Chondrocyte (in vitro differentiated cells): ENCODE results near the gene PROCA1. TPM values are rescaled to one million over a fixed set of nuclear protein-coding genes. Genes with fewer than 3 reads are reported as not detected.
A peak's percentile ranks its signal among the peaks of the same experiment; 100 is the strongest.

Experiments
- DNase-seq: peaks from one replicate; pipeline ENCODE4 v3.0.0; 2021; ENCODE audit warnings: mixed read lengths, low spot score
- H3K27ac Mint-ChIP-seq: one replicate; pipeline ENCODE4 v1.8.0; 2021; ENCODE audit warnings: mild to moderate bottlenecking, moderate library complexity, mixed read lengths; ENCODE audit not compliant: unreplicated experiment
- H3K27me3 Mint-ChIP-seq: 2 replicates; pipeline ENCODE4 v1.8.0; 2021; ENCODE audit warnings: low read depth, mixed read lengths
- H3K36me3 Mint-ChIP-seq: 2 replicates; pipeline ENCODE4 v1.8.0; 2021; ENCODE audit warnings: low read depth, mixed read lengths
- H3K4me1 Mint-ChIP-seq: 2 replicates; pipeline ENCODE4 v1.8.0; 2021; ENCODE audit warnings: low read depth, mild to moderate bottlenecking, mixed read lengths
- H3K4me3 Mint-ChIP-seq: one replicate; pipeline ENCODE4 v1.8.0; 2021; ENCODE audit warnings: mild to moderate bottlenecking, moderate library complexity, mixed read lengths; ENCODE audit not compliant: unreplicated experiment
- H3K9me3 Mint-ChIP-seq: 2 replicates; pipeline ENCODE4 v1.8.0; 2021; ENCODE audit warnings: low read depth, mixed read lengths
- total RNA-seq: library from RNA; stranded (reverse); gene quantifications from 3 replicates; pipeline ENCODE4 v1.2.1, GENCODE V29; 2021
- TF ChIP-seq, protein P1 (sequence below): fragments of 200-600 bp; sonication (generic); IDR thresholded peaks from 2 replicates; pipeline ENCODE4 v1.5.0; 2021; ENCODE audit warnings: antibody characterized with exemption, mild to moderate bottlenecking, moderate library complexity

The PROCA1 gene
- total RNA-seq, 1 donor from 2014 or later: 2.0 TPM

DNA sequence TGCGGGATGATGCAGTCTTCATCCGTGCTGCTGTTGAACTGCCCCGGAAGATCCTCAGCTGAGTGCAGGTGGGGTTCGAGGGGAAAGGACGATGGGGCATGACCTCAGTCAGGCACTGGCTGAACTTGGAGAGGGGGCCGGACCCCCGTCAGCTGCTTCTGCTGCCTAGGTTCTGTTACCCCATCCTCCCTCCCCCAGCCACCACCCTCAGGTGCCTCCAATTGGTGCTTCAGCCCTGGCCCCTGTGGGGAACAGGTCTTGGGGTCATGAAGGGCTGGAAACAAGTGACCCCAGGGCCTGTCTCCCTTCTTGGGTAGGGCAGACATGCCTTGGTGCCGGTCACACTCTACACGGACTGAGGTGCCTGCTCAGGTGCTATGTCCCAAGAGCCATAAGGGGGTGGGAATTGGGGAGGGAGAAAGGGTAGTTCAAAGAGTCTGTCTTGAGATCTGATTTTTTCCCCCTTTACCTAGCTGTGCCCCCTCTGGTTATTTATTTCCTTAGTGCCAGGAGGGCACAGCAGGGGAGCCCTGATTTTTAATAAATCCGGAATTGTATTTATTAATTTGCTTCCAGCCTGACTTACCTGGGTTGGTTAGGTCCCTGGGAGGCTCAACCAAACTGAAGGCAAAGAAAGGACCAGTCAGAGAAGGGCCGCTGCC, 38.0 kb upstream of the PROCA1 start:
- Mint-ChIP-seq H3K4me3 (no peak overlapping the region), H3K36me3 (peaks cover 8% of the 10 kb centered on the region), H3K27ac (no peak overlapping the region), H3K27me3 (no peaks in the 10 kb centered on the region), H3K4me1 (peaks cover 27% of the 10 kb centered on the region), H3K9me3 (no peaks in the 10 kb centered on the region)
- TF ChIP-seq, protein P1, sequence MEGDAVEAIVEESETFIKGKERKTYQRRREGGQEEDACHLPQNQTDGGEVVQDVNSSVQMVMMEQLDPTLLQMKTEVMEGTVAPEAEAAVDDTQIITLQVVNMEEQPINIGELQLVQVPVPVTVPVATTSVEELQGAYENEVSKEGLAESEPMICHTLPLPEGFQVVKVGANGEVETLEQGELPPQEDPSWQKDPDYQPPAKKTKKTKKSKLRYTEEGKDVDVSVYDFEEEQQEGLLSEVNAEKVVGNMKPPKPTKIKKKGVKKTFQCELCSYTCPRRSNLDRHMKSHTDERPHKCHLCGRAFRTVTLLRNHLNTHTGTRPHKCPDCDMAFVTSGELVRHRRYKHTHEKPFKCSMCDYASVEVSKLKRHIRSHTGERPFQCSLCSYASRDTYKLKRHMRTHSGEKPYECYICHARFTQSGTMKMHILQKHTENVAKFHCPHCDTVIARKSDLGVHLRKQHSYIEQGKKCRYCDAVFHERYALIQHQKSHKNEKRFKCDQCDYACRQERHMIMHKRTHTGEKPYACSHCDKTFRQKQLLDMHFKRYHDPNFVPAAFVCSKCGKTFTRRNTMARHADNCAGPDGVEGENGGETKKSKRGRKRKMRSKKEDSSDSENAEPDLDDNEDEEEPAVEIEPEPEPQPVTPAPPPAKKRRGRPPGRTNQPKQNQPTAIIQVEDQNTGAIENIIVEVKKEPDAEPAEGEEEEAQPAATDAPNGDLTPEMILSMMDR: no peak
- no peak for DNase-seq

DNA sequence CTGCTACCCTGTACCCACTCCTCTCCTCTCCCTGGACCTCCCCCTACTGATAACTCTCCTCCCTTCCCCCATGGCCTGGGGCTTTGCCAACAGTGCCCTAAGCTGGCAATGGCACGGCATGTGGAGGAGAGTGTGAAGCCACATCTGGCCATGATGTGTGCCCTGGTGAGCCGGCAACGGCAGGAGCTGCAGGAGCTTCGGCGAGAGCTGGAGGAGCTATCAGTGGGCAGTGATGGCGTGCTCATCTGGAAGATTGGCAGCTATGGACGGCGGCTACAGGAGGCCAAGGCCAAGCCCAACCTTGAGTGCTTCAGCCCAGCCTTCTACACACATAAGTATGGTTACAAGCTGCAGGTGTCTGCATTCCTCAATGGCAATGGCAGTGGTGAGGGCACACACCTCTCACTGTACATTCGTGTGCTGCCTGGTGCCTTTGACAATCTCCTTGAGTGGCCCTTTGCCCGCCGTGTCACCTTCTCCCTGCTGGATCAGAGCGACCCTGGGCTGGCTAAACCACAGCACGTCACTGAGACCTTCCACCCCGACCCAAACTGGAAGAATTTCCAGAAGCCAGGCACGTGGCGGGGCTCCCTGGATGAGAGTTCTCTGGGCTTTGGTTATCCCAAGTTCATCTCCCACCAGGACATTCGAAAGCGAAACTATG, 37.3 kb upstream of the PROCA1 start:
- Mint-ChIP-seq H3K4me1 (peaks cover 27% of the 10 kb centered on the region), H3K36me3 (peaks cover 8% of the 10 kb centered on the region), H3K27me3 (no peaks in the 10 kb centered on the region), H3K9me3 (no peaks in the 10 kb centered on the region), H3K27ac (peak overlapping the region; percentile 57), H3K4me3 (no peak overlapping the region)
- DNase-seq: no peak
- TF ChIP-seq, protein P1: no peak

DNA sequence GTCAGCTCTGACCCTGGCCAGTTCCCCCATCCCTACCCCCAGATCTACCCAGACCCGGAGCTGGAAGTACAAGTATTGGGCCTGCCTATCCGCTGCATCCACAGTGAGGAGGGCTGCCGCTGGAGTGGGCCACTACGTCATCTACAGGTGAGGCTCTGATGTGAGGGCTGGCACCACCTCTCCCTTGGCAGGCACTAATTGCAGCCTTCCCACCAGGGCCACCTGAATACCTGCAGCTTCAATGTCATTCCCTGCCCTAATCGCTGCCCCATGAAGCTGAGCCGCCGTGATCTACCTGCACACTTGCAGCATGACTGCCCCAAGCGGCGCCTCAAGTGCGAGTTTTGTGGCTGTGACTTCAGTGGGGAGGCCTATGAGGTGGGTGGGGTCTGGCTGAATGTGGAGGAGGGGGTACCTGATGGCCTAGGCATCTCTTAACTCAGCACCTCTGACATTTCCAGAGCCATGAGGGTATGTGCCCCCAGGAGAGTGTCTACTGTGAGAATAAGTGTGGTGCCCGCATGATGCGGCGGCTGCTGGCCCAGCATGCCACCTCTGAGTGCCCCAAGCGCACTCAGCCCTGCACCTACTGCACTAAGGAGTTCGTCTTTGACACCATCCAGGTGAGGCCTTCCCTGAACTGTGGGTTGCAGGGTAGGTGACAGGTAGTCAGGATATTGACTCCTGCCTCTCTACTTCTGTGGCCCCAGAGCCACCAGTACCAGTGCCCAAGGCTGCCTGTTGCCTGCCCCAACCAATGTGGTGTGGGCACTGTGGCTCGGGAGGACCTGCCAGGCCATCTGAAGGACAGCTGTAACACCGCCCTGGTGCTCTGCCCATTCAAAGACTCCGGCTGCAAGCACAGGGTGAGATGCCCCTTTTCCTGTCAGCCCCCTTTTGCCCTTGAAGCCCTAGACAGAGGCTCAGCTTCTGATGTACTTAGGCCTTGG, 36.4 kb upstream of the PROCA1 start:
- peak overlapping the region; percentile 54 for H3K27ac Mint-ChIP-seq

DNA sequence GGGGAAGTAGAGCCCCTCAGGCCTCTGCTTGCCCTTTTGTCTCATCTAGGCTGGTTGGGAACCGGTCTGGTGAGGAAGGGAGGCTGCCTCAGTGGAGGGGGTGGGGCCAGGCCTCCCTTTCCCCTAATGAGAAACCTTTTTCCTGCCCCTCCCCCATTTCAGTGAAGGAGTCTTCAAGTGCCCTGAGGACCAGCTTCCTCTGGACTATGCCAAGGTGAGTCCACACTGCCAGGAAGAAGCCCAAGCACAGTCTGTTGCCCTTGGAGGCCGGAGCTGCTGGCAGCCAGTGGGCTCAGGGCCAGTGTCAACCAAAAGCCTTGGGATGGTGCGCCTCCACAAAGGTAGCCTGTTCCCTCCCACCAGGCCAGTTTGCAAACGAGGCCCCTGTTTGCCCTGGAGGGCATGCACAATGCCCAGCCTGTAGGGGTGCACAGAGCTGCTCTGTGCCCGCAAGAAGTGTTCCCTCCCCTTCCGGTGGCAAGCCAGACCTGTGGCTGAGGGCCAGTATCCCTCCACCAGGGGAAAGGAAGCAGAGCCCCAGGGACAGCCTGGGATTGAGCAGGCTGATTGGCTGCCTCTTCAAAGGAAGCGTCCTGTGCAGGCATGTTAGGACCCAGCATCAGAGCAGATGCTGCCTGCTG, 35.5 kb upstream of the PROCA1 start:
- Mint-ChIP-seq H3K36me3 (peaks cover 8% of the 10 kb centered on the region), H3K27ac (peak overlapping the region; percentile 94), H3K9me3 (no peaks in the 10 kb centered on the region), H3K4me3 (peak overlapping the region; percentile 89), H3K4me1 (peaks cover 33% of the 10 kb centered on the region), H3K27me3 (no peaks in the 10 kb centered on the region)
- TF ChIP-seq, protein P1: no peak
- peak; percentile 65 for DNase-seq

More for the DNA sequence above, 36.4 kb upstream of the PROCA1 start:
- peak; percentile 68 for DNase-seq
- H3K36me3 Mint-ChIP-seq: peaks cover 8% of the 10 kb centered on the region
- TF ChIP-seq, protein P1: no peak
- no peak overlapping the region for H3K4me3 Mint-ChIP-seq
- no peaks in the 10 kb centered on the region for H3K9me3 Mint-ChIP-seq
- H3K27me3 Mint-ChIP-seq: no peaks in the 10 kb centered on the region
- H3K4me1 Mint-ChIP-seq: peaks cover 29% of the 10 kb centered on the region
